ENCODE measurements around the gene ULK3. TPM values are rescaled to one million over a fixed set of nuclear protein-coding genes. Genes with fewer than 3 reads are reported as not detected.

ULK3 gene
- total RNA-seq, 1 donor from 2014 or later = 37.3 TPM

GRCh38 chr15:74845208-74845568 is 2.2 kb upstream of the ULK3 start:
- no peak for TF ChIP-seq CTCF (IDR thresholded peaks at IDR 0.05; ENCODE audit: unreplicated experiment)
- Mint-ChIP-seq H3K9me3 (ENCODE audit: low read depth) (no peaks in the 10 kb centered on the region), H3K27ac (no peak overlapping the region), H3K4me1 (ENCODE audit: low read depth) (peaks cover 10% of the 10 kb centered on the region), H3K4me3 (ENCODE audit: low read depth) (no peak overlapping the region), H3K36me3 (ENCODE audit: insufficient read depth) (peaks cover 7% of the 10 kb centered on the region), H3K27me3 (no peaks in the 10 kb centered on the region)
- no peak for DNase-seq (ENCODE audit: low spot score, unreplicated experiment)

GRCh38 chr15:74844319-74845207 is 1.6 kb upstream of the ULK3 start:
- DNase-seq (ENCODE audit: low spot score, unreplicated experiment) = no peak
- no peak for TF ChIP-seq CTCF (IDR thresholded peaks at IDR 0.05; ENCODE audit: unreplicated experiment)
- peak overlapping the region; percentile 29 for H3K27ac Mint-ChIP-seq
- peaks cover 10% of the 10 kb centered on the region for H3K4me1 Mint-ChIP-seq (ENCODE audit: low read depth)
- H3K9me3 Mint-ChIP-seq (ENCODE audit: low read depth) = no peaks in the 10 kb centered on the region
- no peak overlapping the region for H3K4me3 Mint-ChIP-seq (ENCODE audit: low read depth)
- peaks cover 6% of the 10 kb centered on the region for H3K36me3 Mint-ChIP-seq (ENCODE audit: insufficient read depth)
- H3K27me3 Mint-ChIP-seq = no peaks in the 10 kb centered on the region

- no peaks in the 10 kb centered on the region for H3K9me3 Mint-ChIP-seq (ENCODE audit: low read depth)
- DNase-seq (ENCODE audit: low spot score, unreplicated experiment) = no peak
- H3K27ac Mint-ChIP-seq = no peak overlapping the region
- H3K36me3 Mint-ChIP-seq (ENCODE audit: insufficient read depth) = peaks cover 5% of the 10 kb centered on the region
- TF ChIP-seq CTCF (IDR thresholded peaks at IDR 0.05; ENCODE audit: unreplicated experiment) = no peak
- H3K27me3 Mint-ChIP-seq = no peaks in the 10 kb centered on the region
- H3K4me3 Mint-ChIP-seq (ENCODE audit: low read depth) = peak overlapping the region; percentile 73
- peaks cover 10% of the 10 kb centered on the region for H3K4me1 Mint-ChIP-seq (ENCODE audit: low read depth)
Observed at GRCh38 chr15:74843891-74844299, 939 bp upstream of the ULK3 start.

- peaks cover 5% of the 10 kb centered on the region for H3K36me3 Mint-ChIP-seq (ENCODE audit: insufficient read depth)
- H3K4me1 Mint-ChIP-seq (ENCODE audit: low read depth) = peaks cover 10% of the 10 kb centered on the region
- peak overlapping the region; percentile 91 for H3K27ac Mint-ChIP-seq
- no peaks in the 10 kb centered on the region for H3K27me3 Mint-ChIP-seq
- DNase-seq (ENCODE audit: low spot score, unreplicated experiment) = no peak
- H3K9me3 Mint-ChIP-seq (ENCODE audit: low read depth) = no peaks in the 10 kb centered on the region
- no peak for TF ChIP-seq CTCF (IDR thresholded peaks at IDR 0.05; ENCODE audit: unreplicated experiment)
- peak overlapping the region; percentile 73 for H3K4me3 Mint-ChIP-seq (ENCODE audit: low read depth)
Observed at GRCh38 chr15:74843445-74843828, 481 bp upstream of the ULK3 start.

- Mint-ChIP-seq H3K9me3 (ENCODE audit: low read depth) (no peaks in the 10 kb centered on the region), H3K4me3 (ENCODE audit: low read depth) (peak overlapping the region; percentile 90), H3K36me3 (ENCODE audit: insufficient read depth) (peaks cover 2% of the 10 kb centered on the region), H3K27me3 (no peaks in the 10 kb centered on the region), H3K27ac (peak overlapping the region; percentile 31), H3K4me1 (ENCODE audit: low read depth) (peaks cover 10% of the 10 kb centered on the region)
- no peak for DNase-seq (ENCODE audit: low spot score, unreplicated experiment)
- TF ChIP-seq CTCF (IDR thresholded peaks at IDR 0.05; ENCODE audit: unreplicated experiment) = no peak
Observed at GRCh38 chr15:74841891-74842373, 1.0 kb downstream of the ULK3 start.
